Left renal cortex interstitium (tissue), 4 donors: ENCODE data around the gene SDK1. TPM values are rescaled to one million over a fixed set of nuclear protein-coding genes. Genes with fewer than 3 reads are reported as not detected.

Source experiments
- DNase-seq, 4 donors: peaks; one replicate each; pipeline ENCODE4 v3.0.0-alpha.2; 2013; ENCODE audit warnings: low read depth in 4 of 4, low spot score in 2 of 4, missing footprints in 1 of 4
- polyA plus RNA-seq, 4 donors: library from polyadenylated mRNA; unstranded; fragments of 120-200 nt; gene quantifications; one replicate each; pipeline ENCODE4 v1.2.1, GENCODE V29; 2013; ENCODE audit not compliant: insufficient read length in 4 of 4

The SDK1 gene
- polyA plus RNA-seq, 4 donors, result 5.1 to 10.2 (median 6.9) TPM

DNA sequence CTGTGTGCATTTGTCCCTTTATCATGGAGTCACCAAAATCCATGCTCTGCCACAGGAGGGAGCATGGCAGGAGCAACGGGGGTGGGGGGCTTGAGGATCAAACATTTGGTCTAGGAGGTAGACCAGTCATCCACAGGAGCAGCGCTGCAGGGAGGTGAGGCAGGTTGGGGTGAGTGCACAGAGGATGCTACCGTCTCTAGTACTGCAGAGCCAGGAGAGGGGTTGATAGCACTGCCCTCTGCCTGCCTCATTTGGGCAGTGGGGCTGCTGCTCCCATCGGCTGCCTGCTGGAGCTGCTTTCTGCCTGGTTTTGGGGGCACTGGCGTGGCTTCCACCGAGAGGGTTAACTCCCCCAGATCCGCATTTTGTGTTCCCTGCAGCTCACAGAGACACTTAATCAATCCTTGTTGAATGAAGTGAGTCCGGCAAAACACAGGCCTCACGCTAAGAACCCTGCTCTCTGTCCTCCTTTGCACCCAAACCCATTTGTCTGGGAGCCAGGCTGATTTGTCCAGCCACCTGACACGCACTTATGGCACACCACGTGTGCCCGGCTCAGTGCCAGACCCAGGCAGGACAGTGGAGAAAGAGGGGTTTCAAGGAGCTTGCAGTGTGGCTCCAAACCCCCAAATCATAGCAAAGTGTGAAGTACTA is 854.0 kb downstream of the SDK1 start:
- DNase-seq, result no peak

DNA sequence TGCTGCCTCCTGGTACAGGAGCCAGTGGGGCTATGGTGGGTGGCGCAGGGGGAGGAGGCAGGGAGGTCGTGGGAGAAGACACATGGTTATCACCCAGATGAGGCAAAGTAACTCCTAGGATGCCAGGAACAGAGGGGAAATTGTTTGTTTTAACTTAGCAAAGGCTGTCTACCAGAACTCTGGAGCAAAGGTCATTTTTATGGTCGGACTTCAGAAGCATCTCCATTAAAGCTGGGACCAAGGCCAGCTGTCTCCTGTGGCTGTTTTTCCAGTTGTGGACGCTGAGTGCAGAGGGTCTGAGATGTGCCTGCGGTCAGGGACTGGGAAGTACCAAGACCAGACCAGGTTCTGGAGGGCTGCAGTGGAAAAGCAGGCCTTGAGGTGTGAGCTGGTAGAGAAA is 855.1 kb downstream of the SDK1 start:
- no peak for DNase-seq

DNA sequence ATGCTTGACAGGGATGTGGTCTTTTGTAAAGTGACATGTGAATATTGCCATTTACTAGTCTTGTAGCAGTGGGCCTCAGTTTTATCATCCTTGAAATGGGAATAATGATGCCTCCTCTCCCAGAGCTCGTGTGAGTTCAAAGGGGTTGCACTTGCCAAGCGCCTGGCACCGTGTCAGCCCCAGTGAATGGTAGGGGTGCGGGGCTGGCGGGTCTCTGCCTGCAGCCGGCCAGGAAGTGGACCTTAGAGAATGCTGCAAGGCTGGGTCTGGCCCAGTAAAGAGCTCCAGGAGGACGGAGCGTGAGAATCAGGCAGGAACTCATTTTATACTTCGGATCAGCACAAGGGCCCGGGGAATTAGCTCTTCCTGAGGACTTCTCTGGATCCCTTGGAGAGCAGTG is 856.6 kb downstream of the SDK1 start:
- DNase-seq, result no peak

DNA sequence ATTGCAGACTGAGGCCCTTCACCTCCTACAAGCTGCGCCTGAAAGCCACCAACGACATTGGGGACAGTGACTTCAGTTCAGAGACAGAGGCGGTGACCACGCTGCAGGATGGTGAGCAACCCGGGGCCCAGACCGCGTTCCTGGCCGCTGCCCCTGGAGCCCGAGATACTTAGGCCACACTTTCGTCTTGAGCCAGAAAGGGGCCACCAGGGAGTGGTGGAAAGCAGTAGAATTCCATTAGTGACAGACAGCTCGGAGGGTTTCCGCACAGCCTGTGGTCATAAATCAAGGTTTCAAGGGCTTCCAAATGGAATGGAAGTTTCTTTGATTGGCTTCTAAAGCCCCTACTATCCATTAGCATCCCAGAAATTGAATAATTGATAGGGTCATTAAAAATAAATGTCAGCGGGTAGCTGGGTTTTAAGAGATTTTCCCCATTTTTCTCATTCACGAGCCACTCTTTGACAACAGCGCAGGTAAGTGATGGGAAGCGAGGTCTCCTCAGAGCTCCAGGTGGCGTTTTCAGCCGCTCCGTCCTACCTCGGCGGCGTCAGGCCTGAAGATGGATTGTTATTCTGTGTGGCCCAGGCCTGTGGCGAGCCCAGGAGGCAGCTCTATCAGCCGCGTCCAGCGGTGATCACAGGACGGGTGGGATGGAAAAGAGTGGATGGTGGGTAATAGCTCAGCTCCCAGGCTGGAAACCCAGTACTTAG is 857.5 kb downstream of the SDK1 start:
- no peak for DNase-seq

DNA sequence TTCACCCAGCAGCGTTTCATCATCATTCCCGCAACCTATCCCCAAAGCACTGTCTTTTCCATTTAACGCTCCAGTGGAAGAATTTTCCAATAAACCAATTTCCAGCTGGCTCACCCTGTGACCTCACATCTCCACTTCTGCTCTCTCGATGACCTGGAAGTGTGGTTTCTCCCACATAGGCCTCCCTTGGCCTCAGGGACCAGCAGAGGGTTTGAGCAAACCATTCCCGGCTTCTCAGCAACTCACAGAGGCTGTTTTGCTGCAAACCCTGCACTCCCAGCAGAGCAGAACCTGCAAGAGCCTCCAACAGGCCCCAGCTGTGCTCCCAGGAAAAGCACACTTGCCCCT is 858.1 kb downstream of the SDK1 start:
- no peak for DNase-seq

DNA sequence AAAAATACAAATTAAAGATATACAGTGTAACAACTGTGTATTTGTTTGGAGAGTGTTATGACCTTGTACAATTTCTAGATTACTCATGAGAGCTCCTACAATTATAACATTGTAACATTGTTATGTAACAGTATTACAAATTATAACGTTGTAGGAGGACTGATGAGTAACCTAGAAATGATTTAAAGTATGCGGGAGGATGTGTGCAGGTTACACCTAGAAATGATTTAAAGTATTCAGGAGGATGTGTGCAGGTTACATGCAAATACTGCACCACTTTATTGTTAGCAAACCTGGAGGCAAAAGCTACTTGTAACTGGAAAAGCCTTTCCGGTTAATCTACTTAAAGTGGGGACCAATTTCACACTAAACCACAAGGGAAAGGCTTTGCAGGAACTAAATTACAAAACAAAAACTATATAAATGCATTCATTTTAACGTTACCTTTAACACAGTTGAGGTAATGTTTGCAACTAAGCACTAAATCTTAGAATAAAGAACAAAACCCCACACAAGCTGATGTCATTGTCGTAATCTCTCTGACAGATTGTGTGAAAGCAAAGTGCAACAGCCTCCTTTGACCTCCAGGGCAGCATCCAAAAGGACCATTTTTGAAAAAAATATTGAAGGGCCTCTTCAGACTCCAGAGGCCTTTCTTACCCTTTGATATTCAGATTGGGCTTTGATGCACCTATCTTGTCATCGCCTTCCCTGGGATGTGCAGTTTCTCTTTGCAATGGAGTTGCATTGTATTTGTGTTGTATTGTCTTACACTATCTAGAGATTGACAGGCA is 858.9 kb downstream of the SDK1 start:
- no peak for DNase-seq

DNA sequence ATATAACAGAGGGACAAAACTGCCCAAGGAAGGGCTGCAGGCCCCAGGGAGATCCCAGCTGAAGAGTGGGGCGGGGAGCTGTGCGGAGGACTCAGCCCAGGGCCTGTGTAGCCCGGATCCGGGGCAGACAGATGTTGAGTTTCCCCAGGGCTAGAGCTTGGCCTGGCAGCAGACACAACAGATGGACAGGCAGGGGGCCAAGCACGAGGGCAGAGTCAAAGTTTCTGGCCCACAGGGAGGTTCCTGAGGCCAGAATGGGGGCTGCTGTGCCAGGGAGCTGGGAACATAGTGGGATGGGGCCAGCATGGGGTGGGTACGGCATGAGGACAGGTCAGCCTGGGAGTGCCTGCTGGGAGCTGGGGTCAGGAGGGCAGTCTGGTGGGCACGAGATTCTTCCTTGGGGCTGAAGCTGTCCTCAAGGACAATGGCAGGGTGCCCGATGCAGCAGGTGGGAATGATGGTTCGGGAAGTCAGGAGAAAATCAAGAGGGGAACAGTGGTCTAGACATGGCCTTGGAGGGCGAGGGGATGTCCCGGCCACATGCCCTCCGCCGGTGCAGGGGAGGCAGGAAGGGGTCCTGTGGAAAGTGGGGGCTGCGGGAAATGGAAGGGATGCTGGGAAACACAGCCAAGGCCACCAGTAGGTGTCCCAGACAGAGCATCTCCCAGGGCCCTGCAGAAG is 862.0 kb downstream of the SDK1 start:
- no peak for DNase-seq

DNA sequence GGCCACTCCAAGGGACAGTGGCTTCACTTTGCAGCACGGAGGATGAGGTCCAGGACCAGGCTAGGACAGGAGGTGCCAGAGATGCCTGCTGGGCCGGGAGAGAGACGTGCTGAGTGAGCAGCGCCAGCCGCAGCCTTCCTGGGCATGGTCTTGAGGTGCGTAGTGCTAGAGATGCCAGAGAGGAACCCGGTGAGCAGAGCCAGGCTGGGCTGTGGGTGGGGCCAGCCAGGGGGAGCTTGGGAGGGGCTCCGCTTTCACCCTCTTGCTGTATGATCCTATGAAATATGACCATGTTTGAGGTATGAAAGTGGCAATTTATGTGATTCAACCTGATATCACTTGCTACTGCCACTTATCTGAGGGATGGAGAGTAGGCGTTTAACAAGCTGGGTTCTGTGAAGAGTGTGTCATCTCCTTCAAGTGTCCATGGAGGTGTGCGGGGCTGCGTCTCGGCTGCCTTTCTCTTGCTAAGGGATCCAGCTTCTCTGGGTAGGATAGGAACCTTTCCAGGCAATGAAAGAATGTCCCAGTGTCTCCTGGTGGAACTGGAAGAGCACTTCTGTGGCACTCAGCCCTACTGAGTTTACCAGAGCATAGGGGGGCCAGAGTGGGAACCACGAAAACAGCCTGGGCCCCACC is 862.6 kb downstream of the SDK1 start:
- no peak for DNase-seq

DNA sequence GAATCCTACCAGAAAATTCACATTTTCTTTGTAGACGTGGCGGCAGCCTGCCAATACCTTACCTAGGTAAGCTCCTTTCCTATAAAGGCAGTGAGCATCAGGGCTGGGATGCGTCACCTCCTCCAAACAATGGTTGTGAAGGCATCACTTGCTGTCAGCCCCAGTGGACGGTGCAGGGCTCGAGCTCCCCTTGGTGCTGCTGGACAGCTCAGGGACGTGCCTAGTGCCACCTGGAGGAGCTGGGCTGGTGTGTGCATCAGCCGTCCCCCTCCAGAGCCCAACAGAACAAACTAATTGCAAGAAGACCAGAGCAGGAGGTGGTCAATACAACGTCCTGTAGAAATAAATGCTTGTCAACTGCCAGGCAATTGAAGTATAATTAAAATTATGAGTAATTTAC is 863.5 kb downstream of the SDK1 start:
- DNase-seq, result no peak

DNA sequence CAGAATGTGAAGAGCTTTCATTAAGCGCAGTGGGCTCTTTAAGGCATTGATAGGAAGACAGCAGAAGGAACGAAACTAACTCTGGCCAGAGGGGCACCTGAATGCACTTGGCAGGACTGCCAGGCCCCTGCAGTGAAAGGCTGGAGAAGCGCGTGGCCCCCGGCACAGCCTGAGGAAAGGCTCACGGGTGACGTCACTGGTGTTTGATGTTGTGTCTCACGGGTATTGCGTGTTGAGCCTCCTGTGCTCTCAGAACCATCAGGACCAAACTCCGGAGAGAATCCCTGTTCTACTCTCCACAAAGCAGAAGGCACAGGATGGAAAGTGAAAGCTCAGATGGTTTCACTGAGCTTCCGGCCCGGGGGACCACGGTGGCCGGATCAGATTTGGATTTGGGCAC is 865.3 kb downstream of the SDK1 start:
- no peak for DNase-seq

DNA sequence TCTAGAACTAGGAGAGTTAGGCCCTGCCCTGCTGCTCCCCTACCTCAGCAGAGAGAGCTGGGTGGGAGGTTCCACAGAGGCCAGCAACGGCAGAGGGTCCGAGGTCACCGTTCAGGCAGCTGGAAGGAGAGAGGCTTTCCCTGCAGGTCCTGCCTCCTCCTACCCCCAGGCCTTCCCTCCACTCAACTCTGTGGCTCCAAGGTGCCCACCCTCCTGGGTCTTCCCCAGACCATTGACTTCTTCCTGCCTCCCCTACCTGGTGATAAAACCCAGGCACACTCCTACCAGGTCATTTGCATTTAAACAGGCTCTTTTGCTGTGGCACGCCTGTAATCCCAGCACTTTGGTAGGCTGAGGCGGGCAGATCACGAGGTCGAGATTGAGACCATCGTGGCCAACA is 865.8 kb downstream of the SDK1 start:
- no peak for DNase-seq

DNA sequence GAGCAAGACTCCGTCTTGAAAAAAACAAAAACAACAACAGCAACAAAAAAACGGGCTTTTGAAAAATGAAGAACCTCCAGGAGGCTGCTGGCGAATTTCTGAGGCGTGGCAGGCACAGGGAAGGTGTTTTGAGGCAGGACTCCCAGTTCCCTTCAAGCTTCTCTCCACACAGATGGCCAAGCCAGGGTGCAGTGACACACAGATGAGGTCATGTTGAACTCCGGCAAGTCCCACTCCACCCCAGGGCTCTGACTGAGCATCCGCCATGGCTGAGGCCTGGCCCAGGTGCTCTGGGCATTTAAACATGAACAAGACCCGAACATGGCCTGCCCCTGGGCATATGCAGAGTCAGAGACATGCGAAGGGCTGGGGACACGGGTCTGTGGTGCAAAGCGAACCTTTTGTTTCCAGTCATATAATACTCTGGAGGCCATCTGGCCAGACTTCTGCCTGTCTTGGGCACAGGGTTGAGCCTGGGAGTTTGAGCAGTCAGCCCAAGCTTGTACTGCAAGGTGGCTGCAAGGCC is 866.4 kb downstream of the SDK1 start:
- DNase-seq, result no peak

DNA sequence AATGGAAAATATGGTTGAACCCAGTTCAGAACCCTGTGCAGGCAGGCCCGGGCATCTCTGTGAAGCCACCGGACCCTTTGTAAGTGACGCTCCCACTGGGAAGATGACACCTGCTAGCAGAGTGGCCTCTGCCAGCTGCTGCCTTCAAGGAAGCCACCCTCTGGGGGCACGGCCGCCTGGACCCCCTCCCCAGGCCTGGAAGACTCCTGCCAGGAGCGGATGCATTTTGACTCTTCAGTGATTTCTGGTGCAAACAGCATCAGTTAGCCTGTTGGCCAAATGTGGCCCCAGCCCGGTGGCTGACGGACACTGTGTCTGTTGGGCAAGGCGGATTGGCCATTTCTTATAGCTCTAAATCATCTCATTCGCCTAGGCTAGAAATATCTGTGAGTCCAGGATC is 867.0 kb downstream of the SDK1 start:
- DNase-seq, result no peak

DNA sequence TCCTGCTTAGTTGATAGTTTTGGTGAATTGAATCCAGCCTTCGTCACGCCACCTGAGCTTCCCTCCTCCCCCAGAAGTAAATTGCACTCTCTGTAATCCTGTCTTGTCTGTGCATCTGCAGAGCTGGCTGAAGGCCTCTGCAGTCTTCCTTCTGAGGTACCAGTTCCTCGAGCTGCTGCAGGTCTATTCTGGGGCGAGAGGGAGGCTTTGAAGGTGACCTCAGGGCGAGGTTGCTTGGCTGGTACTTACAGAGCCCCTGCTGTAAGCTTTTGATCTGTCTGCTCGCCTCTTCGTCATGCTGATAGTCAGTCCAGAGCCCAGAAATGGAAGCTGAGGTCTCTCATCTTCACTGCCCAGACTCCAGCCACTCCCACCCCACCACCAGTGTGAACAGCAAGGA is 867.5 kb downstream of the SDK1 start:
- DNase-seq, result no peak

DNA sequence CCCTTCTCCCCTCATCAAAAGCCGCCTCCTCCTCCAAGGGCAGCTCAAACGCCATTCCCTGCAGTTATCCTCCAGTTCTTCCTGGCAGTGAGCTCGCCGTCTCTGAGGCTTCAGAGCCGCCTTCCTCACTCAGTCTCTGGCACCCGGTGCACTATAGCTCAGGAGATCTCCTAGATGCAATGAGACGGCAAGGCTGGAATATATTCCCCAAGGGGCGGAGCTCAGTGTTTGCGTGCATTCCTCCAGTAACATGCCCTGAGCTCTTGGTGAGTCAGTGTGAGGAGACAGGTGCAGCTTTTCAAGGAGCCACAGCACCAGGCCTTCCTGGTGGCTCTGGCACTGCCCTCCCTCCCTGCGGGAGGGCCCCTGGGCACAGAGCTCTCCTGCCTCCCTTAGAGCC is 868.4 kb downstream of the SDK1 start:
- no peak for DNase-seq

DNA sequence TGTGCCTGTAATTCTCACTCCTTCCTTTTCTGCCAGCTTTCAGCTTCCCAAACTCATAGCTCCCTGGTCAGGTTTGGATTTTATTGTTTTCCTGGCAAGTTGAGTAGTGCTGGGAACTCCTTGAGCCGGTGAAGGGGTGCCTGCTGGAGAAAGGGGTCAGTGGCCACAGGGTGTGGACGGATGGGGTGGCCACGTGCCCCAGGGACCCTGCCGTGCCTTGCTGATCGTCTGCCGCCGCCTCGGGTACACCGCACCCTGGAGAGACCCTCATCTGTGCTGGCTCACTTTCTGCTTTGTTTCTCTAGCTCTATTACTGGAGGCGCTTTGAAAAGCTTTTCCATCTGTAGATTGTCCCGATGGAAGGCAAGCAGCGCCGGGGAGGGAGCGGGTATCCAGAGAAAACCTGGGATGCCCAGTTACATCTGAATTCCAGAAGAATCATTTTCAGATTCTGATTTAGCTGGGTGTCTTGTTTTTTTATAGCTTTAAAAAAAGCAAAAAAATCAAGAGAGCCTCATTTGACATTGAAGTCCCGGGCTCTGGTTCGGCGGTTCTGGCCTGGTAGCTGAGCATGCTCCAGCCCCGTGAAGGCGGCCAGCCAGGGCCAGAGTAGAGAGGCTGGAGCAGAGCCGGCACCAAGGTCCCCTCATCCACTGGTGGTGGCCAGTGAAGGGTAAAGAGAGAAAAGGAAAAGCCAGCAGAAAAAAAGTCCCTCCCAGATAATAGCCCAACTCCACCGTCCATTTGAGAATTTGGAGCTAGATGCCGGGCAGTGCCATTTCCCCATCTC is 870.1 kb downstream of the SDK1 start:
- DNase-seq, result no peak

DNA sequence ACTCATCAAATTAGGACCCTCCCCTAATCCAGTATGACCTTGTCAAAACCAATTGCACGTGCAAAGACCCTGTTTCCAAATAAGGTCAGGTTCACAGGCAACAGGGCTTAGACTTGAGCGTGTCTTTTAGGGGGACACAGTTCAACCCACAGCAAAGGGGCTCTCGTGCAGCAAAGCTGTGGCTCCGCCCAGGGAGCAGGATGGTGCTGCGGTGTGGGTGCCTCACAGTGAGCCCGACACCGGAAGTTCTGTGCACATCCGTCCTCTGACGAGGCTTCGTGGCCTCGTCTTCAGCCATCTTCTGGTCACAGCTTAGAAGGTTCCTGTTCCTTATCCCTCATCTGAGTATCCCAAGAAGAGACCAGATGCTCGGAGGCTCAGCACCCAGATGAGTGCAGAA is 871.8 kb downstream of the SDK1 start:
- DNase-seq, result no peak

DNA sequence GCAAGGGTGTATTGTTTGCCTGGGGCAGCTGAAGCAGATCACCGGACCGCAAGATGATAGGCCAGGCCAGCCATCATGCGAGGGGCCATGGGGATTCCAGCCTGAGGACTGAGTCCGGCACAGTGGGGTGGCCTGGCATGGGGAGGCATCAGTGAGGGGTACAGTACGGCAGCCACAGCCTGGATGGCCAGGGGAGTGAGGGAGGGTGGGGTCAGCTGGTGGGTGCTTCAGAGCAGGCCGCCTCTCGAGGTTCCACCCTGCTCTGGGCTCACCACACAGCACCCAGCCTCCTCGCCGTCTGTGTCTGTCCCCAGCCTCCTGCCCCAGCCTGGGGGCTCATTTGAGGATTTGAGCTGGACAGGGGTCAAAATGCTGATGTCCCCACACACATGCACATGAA is 872.6 kb downstream of the SDK1 start:
- DNase-seq, result no peak

DNA sequence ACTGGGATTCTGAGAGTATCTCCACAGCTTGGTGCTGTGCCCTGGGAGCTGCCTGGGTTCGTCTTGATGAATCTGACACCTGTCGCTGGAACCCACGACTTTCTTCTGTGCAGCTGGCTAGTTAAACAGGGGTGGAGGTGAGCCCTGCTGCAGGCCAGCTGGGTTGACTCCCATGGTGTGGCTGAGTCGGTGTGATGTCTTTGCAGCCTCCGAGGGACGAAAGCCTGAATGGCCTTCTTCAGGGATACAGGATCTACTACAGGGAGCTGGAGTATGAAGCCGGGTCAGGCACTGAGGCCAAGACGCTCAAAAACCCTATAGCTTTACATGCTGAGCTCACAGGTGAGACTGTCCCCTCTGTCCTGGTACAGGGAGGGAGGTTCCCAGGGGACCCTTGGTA is 873.0 kb downstream of the SDK1 start:
- DNase-seq, result no peak

DNA sequence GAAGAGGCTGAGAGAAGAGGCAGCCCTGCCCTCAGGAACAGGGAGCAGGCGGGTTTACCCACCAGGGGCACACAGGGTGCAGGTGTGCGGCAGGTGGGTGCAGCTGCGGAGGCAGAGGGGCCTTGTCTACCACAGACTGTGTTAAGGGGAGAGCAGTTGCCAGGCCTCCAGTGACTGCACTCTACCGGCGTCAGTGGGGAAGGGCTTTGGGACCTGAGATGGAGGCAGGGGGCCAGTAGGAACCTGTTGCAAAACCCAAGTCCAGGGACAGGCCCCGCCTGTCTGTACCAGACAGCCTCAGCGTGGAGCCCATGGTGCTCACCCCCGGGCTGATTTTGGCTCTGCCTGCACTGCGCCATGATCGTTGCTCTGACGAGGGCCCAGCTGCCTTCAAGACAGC is 873.4 kb downstream of the SDK1 start:
- DNase-seq, result no peak
